Stimulated activated CD4-positive, alpha-beta T cell treated with anti-CD3 and anti-CD28 coated beads, Interleukin-15, amount 100 ng/mL, for 1 hour (primary cell): ENCODE measurements around the gene TRIM50.
"Not testable (repeated sequence)": the region's sequence is repeated elsewhere in the genome, so short reads cannot be mapped to it uniquely, and the experiment has no call there.

Source experiments
- DNase-seq, 2 donors: peaks; one replicate each; pipeline ENCODE4 v3.0.0-alpha.2; 2020; ENCODE audit warnings: low read depth in 1 of 2, low spot score in 1 of 2

TRIM50 gene

GRCh38 chr7:73316521-73316920 lies 11.4 kb downstream of the TRIM50 start:
- no peak for DNase-seq

- no peak for DNase-seq
Observed at GRCh38 chr7:73314271-73314670, 13.6 kb downstream of the TRIM50 start.

GRCh38 chr7:73313521-73313906 lies 14.4 kb downstream of the TRIM50 start:
- DNase-seq, result no peak

- DNase-seq, result no peak
Observed at GRCh38 chr7:73312831-73313520, 14.9 kb downstream of the TRIM50 start.

GRCh38 chr7:73311421-73311820 lies 16.5 kb downstream of the TRIM50 start:
- not testable (repeated sequence) for DNase-seq

GRCh38 chr7:73308665-73309214 lies 19.1 kb downstream of the TRIM50 start, which contains the start of gene NSUN5:
NSUN5 (minus strand) TSS chr7:73308826; CDS start chr7:73308790, 36 bp downstream.
- peak; percentile 79 to 85 for DNase-seq

- DNase-seq, result no peak
Observed at GRCh38 chr7:73308074-73308664, 19.7 kb downstream of the TRIM50 start.

- no peak for DNase-seq
Observed at GRCh38 chr7:73307436-73307835, 20.4 kb downstream of the TRIM50 start.

GRCh38 chr7:73304612-73305387 lies 23.1 kb downstream of the TRIM50 start:
- DNase-seq, result not testable (repeated sequence)

- DNase-seq, result no peak
Observed at GRCh38 chr7:73304071-73304470, 23.8 kb downstream of the TRIM50 start.

GRCh38 chr7:73303546-73303945 lies 24.3 kb downstream of the TRIM50 start:
- DNase-seq, result no peak

- DNase-seq, result not testable (repeated sequence)
Observed at GRCh38 chr7:73302846-73303245, 25.0 kb downstream of the TRIM50 start.

- DNase-seq, result not testable (repeated sequence)
Observed at GRCh38 chr7:73301108-73301507, 26.8 kb downstream of the TRIM50 start.

GRCh38 chr7:73299812-73300211 lies 28.1 kb downstream of the TRIM50 start:
- DNase-seq, result not testable (repeated sequence)

GRCh38 chr7:73297706-73298105 lies 30.2 kb downstream of the TRIM50 start:
- not testable (repeated sequence) for DNase-seq

- not testable (repeated sequence) for DNase-seq
Observed at GRCh38 chr7:73297235-73297634, 30.6 kb downstream of the TRIM50 start.

GRCh38 chr7:73277210-73277609 lies 50.7 kb downstream of the TRIM50 start:
- not testable (repeated sequence) for DNase-seq

GRCh38 chr7:73267813-73268212 lies 60.1 kb downstream of the TRIM50 start:
- DNase-seq, result not testable (repeated sequence)

- DNase-seq, result not testable (repeated sequence)
Observed at GRCh38 chr7:73266719-73267368, 61.0 kb downstream of the TRIM50 start.
